Sigmoid colon (tissue), 7 donors: ENCODE measurements around the gene AGXT2. TPM values are rescaled to one million over a fixed set of nuclear protein-coding genes. Genes with fewer than 3 reads are reported as not detected.

Experiments
- DNase-seq: peaks from one replicate; pipeline ENCODE4 v3.0.0-alpha.2; 2019
- H3K27ac ChIP-seq, 4 donors: fragments of 200-600 bp; sonication (generic); one replicate each; pipeline ENCODE4 v1.5.1; 2016 to 2019; ENCODE audit warnings: mild to moderate bottlenecking in 1 of 4
- H3K27me3 ChIP-seq, 3 donors: fragments of 200-600 bp; sonication (generic); one replicate each; pipeline ENCODE4 v1.5.1; 2019; ENCODE audit warnings: mild to moderate bottlenecking in 1 of 3
- H3K36me3 ChIP-seq, 4 donors: fragments of 200-600 bp; sonication (generic); one replicate each; pipeline ENCODE4 v1.5.1; 2016 to 2019
- H3K4me1 ChIP-seq, 4 donors: fragments of 200-600 bp; sonication (generic); one replicate each; pipeline ENCODE4 v1.5.1; 2017 to 2019
- H3K4me3 ChIP-seq, 4 donors: fragments of 200-600 bp; sonication (generic); one replicate each; pipeline ENCODE4 v1.5.1; 2017 to 2019; ENCODE audit warnings: mild to moderate bottlenecking in 2 of 4, moderate library complexity in 1 of 4
- H3K9me3 ChIP-seq, 4 donors: fragments of 200-600 bp in 3 of 4; sonication (generic) in 3 of 4; one replicate each; pipeline versions ENCODE4 v1.5.1 to v1.6.1; 2013 to 2019
- CTCF ChIP-seq, 4 experiments: fragments of 450-650 bp in 3 of 4; fragments of 200-600 bp in 1 of 4; IDR thresholded peaks; one replicate each; pipeline ENCODE4 v1.5.1; 2016 to 2019; ENCODE audit warnings: antibody characterized with exemption in 4 of 4, mild to moderate bottlenecking in 3 of 4, moderate library complexity in 2 of 4
- EP300 ChIP-seq, 4 donors: sonication (generic); formaldehyde crosslinking; IDR thresholded peaks; one replicate each; pipeline ENCODE4 v1.6.1; 2017; ENCODE audit warnings: antibody characterized with exemption in 4 of 4
- POLR2A ChIP-seq, 2 donors: fragments of 450-650 bp; IDR thresholded peaks; one replicate each; pipeline ENCODE4 v1.6.1; 2016; ENCODE audit warnings: antibody characterized with exemption in 2 of 2, mild to moderate bottlenecking in 2 of 2, moderate library complexity in 2 of 2
- POLR2AphosphoS5 ChIP-seq, 4 donors: sonication (generic); formaldehyde crosslinking; IDR thresholded peaks; one replicate each; pipeline ENCODE4 v1.6.1; 2017; ENCODE audit warnings: antibody characterized with exemption in 4 of 4
- WGBS, 2 donors: extraction: QIAGEN DNeasy Blood & Tissue Kit; methylation state at CpG; one replicate each; pipeline ENCODE4 v1.1.7; 2013; 5-methylcytosine and 5-hydroxymethylcytosine counted together
- intact Hi-C: fragments of 100-400 bp; cut with DNase I; formaldehyde crosslinking; loops from one replicate; pipeline ENCODE4 v1.15.1; 2023
- polyA plus RNA-seq, 3 donors: library from polyadenylated mRNA; stranded (reverse); fragments of 200-250 nt; gene quantifications; one replicate each; pipeline ENCODE4 v1.2.3, GENCODE V29; 2013
- total RNA-seq, 4 donors: library from RNA; depleted of rRNA; stranded (reverse); fragments of >200 nt; gene quantifications; one replicate each; pipeline ENCODE4 v1.1.0, GENCODE V29; 2016
- donor health status: healthy with polysubstance abuse.
- donor health status: Bipolar disorder and iron deficiency.
- donor health status: healthy.

The AGXT2 gene
- total and polyA plus RNA-seq, 7 donors = not detected

- Histone ChIP-seq H3K9me3 (no peaks in the 10 kb centered on the region), H3K27me3 (no peaks in the 10 kb centered on the region), H3K27ac (no peak overlapping the region), H3K36me3 (no peaks in the 10 kb centered on the region), H3K4me1 (no peaks in the 10 kb centered on the region), H3K4me3 (no peak overlapping the region)
- DNase-seq = no peak
- no peak for TF ChIP-seq CTCF (IDR thresholded peaks at IDR 0.05)
- TF ChIP-seq POLR2AphosphoS5 (IDR thresholded peaks at IDR 0.05) = no peak
- TF ChIP-seq POLR2A (IDR thresholded peaks at IDR 0.05) = no peak
- TF ChIP-seq EP300 (IDR thresholded peaks at IDR 0.05) = no peak
- intact Hi-C loops = no loop called here
- WGBS, 2 donors = 63 to 92% methylated on average over 2 of the region's 2 CpGs
These were observed 45.0 kb upstream of the AGXT2 start for GRCh38 chr5:35092703-35093102.

DNA sequence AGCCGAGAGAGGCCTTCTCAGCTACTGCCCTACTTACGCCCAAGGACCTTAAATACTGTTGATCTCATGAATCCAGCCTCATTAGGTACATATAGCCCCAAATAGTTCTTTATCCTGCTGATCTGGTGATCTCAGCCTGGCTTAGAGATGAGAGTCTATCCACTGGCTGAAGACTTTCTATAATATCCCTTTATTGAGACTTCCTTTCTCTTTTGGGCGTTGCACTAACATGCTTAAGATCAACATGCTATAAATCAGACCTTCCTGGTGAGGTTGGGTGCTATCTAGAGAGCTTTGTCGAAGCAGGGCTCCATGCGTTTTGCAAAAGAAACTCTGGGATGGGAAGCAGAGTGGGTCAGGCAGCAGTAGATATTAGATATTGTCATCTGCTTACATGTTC is 44.0 kb upstream of the AGXT2 start:
- Histone ChIP-seq H3K9me3 (no peaks in the 10 kb centered on the region), H3K4me3 (no peak overlapping the region), H3K27ac (no peak overlapping the region), H3K4me1 (no peaks in the 10 kb centered on the region), H3K36me3 (no peaks in the 10 kb centered on the region), H3K27me3 (no peaks in the 10 kb centered on the region)
- no peak for DNase-seq
- intact Hi-C loops = no loop called here
- 43 to 58% methylated on average over 5 of the region's 5 CpGs for WGBS, 2 donors
- TF ChIP-seq POLR2AphosphoS5 (IDR thresholded peaks at IDR 0.05) (no peak), CTCF (IDR thresholded peaks at IDR 0.05) (no peak), POLR2A (IDR thresholded peaks at IDR 0.05) (no peak), EP300 (IDR thresholded peaks at IDR 0.05) (no peak)

GRCh38 chr5:35089334-35090314 is 41.9 kb upstream of the AGXT2 start:
- intact Hi-C loops = loop anchor here (5.0 kb wide), 1 partner anchor 838 kb away; no protein-coding TSS in a partner anchor
- no peaks in the 10 kb centered on the region for H3K9me3 ChIP-seq
- no peaks in the 10 kb centered on the region for H3K36me3 ChIP-seq
- no peaks in the 10 kb centered on the region for H3K27me3 ChIP-seq
- no peak overlapping the region for H3K27ac ChIP-seq
- H3K4me3 ChIP-seq = no peak overlapping the region
- H3K4me1 ChIP-seq = no peaks in the 10 kb centered on the region
- 50 to 66% methylated on average over 7 of the region's 7 CpGs for WGBS, 2 donors
- TF ChIP-seq CTCF (IDR thresholded peaks at IDR 0.05) = peak in 3 of 4 experiments; percentile 41 to 62 (median 48)
- no peak for TF ChIP-seq POLR2A (IDR thresholded peaks at IDR 0.05)
- TF ChIP-seq POLR2AphosphoS5 (IDR thresholded peaks at IDR 0.05) = no peak
- no peak for TF ChIP-seq EP300 (IDR thresholded peaks at IDR 0.05)
- no peak for DNase-seq

DNA sequence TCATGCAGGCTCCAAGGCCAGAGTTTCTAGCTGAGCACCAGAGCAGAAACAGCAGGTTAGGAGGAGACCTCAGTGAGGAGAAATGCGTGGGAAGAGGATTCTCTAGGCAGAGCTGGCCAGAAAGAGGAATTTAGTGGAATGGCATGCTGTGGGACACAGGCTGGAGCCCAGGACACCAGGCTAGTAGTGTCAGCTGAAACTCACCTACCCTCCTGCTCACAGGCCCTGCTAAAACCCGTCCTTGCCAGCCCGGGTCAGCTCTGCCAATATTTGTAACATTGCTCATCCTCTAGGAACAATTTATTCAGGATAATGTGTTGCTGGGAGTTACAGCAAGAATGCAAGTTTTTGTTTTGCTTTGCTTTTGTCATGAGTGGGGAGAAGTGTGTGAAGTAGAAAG is 40.2 kb upstream of the AGXT2 start:
- H3K4me1 ChIP-seq = no peaks in the 10 kb centered on the region
- 74 to 84% methylated on average over 3 of the region's 3 CpGs for WGBS, 2 donors
- no peak for TF ChIP-seq POLR2AphosphoS5 (IDR thresholded peaks at IDR 0.05)
- no peak for TF ChIP-seq CTCF (IDR thresholded peaks at IDR 0.05)
- TF ChIP-seq POLR2A (IDR thresholded peaks at IDR 0.05) = no peak
- TF ChIP-seq EP300 (IDR thresholded peaks at IDR 0.05) = no peak
- no peak overlapping the region for H3K4me3 ChIP-seq
- H3K9me3 ChIP-seq = no peaks in the 10 kb centered on the region
- intact Hi-C loops = loop anchor here (5.0 kb wide), 1 partner anchor 839 kb away; no protein-coding TSS in a partner anchor
- no peak for DNase-seq
- H3K27ac ChIP-seq = no peak overlapping the region
- H3K27me3 ChIP-seq = no peaks in the 10 kb centered on the region
- no peaks in the 10 kb centered on the region for H3K36me3 ChIP-seq
